Thoracic aorta (tissue), 2 donors: ENCODE results near the gene MDC1. TPM values are rescaled to one million over a fixed set of nuclear protein-coding genes. Genes with fewer than 3 reads are reported as not detected.

Experiments
- ATAC-seq: fragments of 150-250 bp; one replicate; pipeline ENCODE4 v1.8.0; 2017; ENCODE audit warnings: low read depth; ENCODE audit not compliant: insufficient number of reproducible peaks, low FRiP score
- DNase-seq: peaks from one replicate; pipeline ENCODE4 v3.0.0-alpha.2; 2020; ENCODE audit warnings: low spot score
- H3K27ac ChIP-seq, 2 donors: fragments of 200-600 bp; sonication (generic); 1 replicate in 1 of 2; 2 replicates in 1 of 2; pipeline ENCODE4 v1.5.1; 2016; ENCODE audit warnings: mild to moderate bottlenecking in 2 of 2, moderate library complexity in 2 of 2
- H3K27me3 ChIP-seq: fragments of 200-600 bp; sonication (generic); replicated peaks from 2 replicates; pipeline ENCODE4 v1.6.0; 2016; ENCODE audit warnings: mild to moderate bottlenecking; ENCODE audit not compliant: insufficient read depth
- H3K36me3 ChIP-seq: fragments of 200-600 bp; sonication (generic); one replicate; pipeline ENCODE4 v1.5.1; 2016
- H3K4me1 ChIP-seq, 2 donors: fragments of 200-600 bp; sonication (generic); 1 replicate in 1 of 2; 2 replicates in 1 of 2; pipeline versions ENCODE4 v1.5.1 to v1.6.0; 2016; ENCODE audit warnings: low read depth in 2 of 2, mild to moderate bottlenecking in 1 of 2; ENCODE audit not compliant: control insufficient read depth in 1 of 2
- H3K4me3 ChIP-seq: fragments of 200-600 bp; sonication (generic); 2 replicates; pipeline ENCODE4 v1.5.1; 2016; ENCODE audit warnings: mild to moderate bottlenecking
- H3K9me3 ChIP-seq: fragments of 200-600 bp; sonication (generic); 2 replicates; pipeline ENCODE4 v1.5.1; 2016
- total RNA-seq, 2 donors: library from RNA; depleted of rRNA; stranded (reverse); fragments of >200 nt; gene quantifications; one replicate each; pipeline versions ENCODE4 v1.1.0 to v1.2.3, GENCODE V29; 2016
- TF ChIP-seq, protein P1 (sequence below): fragments of 200-600 bp; sonication (generic); IDR thresholded peaks from one replicate; pipeline ENCODE4 v1.5.1; 2019; ENCODE audit warnings: antibody characterized with exemption

The MDC1 gene
- total RNA-seq, 2 donors from 2014 or later, result 16.6 to 22.6 TPM

- TF ChIP-seq, protein P1, sequence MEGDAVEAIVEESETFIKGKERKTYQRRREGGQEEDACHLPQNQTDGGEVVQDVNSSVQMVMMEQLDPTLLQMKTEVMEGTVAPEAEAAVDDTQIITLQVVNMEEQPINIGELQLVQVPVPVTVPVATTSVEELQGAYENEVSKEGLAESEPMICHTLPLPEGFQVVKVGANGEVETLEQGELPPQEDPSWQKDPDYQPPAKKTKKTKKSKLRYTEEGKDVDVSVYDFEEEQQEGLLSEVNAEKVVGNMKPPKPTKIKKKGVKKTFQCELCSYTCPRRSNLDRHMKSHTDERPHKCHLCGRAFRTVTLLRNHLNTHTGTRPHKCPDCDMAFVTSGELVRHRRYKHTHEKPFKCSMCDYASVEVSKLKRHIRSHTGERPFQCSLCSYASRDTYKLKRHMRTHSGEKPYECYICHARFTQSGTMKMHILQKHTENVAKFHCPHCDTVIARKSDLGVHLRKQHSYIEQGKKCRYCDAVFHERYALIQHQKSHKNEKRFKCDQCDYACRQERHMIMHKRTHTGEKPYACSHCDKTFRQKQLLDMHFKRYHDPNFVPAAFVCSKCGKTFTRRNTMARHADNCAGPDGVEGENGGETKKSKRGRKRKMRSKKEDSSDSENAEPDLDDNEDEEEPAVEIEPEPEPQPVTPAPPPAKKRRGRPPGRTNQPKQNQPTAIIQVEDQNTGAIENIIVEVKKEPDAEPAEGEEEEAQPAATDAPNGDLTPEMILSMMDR, result no peak
- ATAC-seq, result no peak
- DNase-seq, result no peak
- no peaks in the 10 kb centered on the region for H3K27me3 ChIP-seq
- H3K9me3 ChIP-seq, result no peaks in the 10 kb centered on the region
- H3K27ac ChIP-seq, result peak overlapping the region; percentile 46 to 100
- H3K4me3 ChIP-seq, result peak overlapping the region; percentile 99
- peaks cover 26 to 45% of the 10 kb centered on the region in 2 donors for H3K4me1 ChIP-seq
- H3K36me3 ChIP-seq, result peaks cover 41% of the 10 kb centered on the region
Measured at GRCh38 chr6:30679765-30680535, 37.1 kb downstream of the MDC1 start.

GRCh38 chr6:30678964-30679726 is 37.9 kb downstream of the MDC1 start:
- H3K36me3 ChIP-seq, result peaks cover 41% of the 10 kb centered on the region
- peaks cover 26 to 43% of the 10 kb centered on the region in 2 donors for H3K4me1 ChIP-seq
- ATAC-seq, result no peak
- peak overlapping the region; percentile 46 to 100 for H3K27ac ChIP-seq
- H3K4me3 ChIP-seq, result peak overlapping the region; percentile 99
- no peaks in the 10 kb centered on the region for H3K27me3 ChIP-seq
- DNase-seq, result no peak
- H3K9me3 ChIP-seq, result no peaks in the 10 kb centered on the region
- TF ChIP-seq, protein P1, result peak; percentile 92

- ATAC-seq (no peak), DNase-seq (no peak)
- H3K4me3 ChIP-seq, result no peak overlapping the region
- TF ChIP-seq, protein P1, result no peak
- H3K4me1 ChIP-seq, result peaks cover 29 to 49% of the 10 kb centered on the region in 2 donors
- H3K36me3 ChIP-seq, result peaks cover 41% of the 10 kb centered on the region
- H3K27me3 ChIP-seq, result no peaks in the 10 kb centered on the region
- no peak overlapping the region for H3K27ac ChIP-seq
- no peaks in the 10 kb centered on the region for H3K9me3 ChIP-seq
Measured at GRCh38 chr6:30676660-30677285, 40.3 kb downstream of the MDC1 start.

DNA sequence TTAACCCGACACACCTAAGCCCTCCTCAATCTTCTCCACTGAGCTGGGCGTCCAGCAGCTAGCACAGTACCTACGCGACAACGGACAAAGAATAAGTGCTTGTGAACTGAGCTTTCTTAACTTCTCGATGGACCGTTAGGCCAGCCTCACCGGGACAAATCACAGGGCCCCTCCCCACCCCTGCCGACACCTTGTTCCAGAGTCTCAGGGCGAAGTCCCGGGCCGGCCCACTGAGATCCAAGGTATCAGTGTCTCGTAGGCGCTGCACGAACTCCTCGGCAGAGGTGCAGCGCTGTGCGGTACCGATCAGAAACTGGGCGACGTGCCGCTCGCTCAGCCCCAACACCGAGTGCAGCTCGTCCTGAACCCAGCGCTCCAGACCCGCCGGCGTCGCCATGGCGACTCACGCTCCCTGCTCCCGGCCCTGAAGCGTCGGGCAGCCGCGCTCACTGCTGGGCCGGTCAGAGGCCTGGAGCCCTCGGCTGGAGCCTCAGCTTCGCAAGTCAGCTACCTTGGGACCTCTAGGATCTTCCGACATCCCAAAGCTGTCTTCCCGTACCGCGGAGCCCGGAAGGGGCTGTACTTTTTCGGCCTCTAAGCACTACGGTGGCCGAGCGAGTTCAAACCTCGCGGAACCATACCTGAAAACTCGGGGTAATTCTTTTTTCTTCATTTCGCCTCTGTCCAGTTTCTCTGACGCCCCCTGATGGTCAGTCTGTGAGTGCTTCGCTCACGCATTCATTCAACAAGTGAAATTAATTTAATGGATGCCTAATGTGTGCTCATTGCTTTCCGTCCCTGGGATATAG is 44.4 kb downstream of the MDC1 start, which contains the start of gene DHX16:
DHX16 (minus strand) TSS at position 562 of the 809 bp plus-strand sequence; CDS start at position 397, 165 bp downstream.
- TF ChIP-seq, protein P1, result peak; percentile 81
- peak within 1 kb of the TSS; percentile 84 for H3K4me3 ChIP-seq
- H3K4me1 ChIP-seq, result peaks cover 9 to 22% of the 10 kb centered on the region in 2 donors
- peak; percentile 62 for ATAC-seq
- peak within 1 kb of the TSS; percentile 61 to 69 for H3K27ac ChIP-seq
- peak; percentile 91 for DNase-seq
- no peaks in the 10 kb centered on the region for H3K9me3 ChIP-seq
- peaks cover 31% of the 10 kb centered on the region for H3K36me3 ChIP-seq
- H3K27me3 ChIP-seq, result no peaks in the 10 kb centered on the region
